AG04450 (cell line): ENCODE data around the gene RXFP4. TPM values are rescaled to one million over a fixed set of nuclear protein-coding genes. Genes with fewer than 3 reads are reported as not detected.
"Not testable (repeated sequence)": the region's sequence is repeated elsewhere in the genome, so short reads cannot be mapped to it uniquely, and the experiment has no call there.

Source experiments
- CTCF ChIA-PET: fragments of 300-600, 350-600 bp; formaldehyde crosslinking; extraction: SDS; loops from one replicate; lab custom pipeline; 2022; ENCODE audit warnings: antibody characterized with exemption, inconsistent platforms; lab: Charles Lee
- POLR2A ChIA-PET: fragments of 350-600 bp; formaldehyde crosslinking; extraction: SDS; loops from one replicate; lab custom pipeline; 2021; ENCODE audit warnings: antibody characterized with exemption, inconsistent platforms; lab: Yijun Ruan, JAX
- DNase-seq: peaks from one replicate; pipeline ENCODE4 v3.0.0-alpha.2; 2011; ENCODE audit warnings: low read depth, low spot score
- H3K27ac ChIP-seq: one replicate; pipeline ENCODE4 v1.5.1; 2012; ENCODE audit warnings: low read depth, low read length, control low read depth
- H3K27me3 ChIP-seq: one replicate; pipeline ENCODE4 v1.6.0; 2012; ENCODE audit warnings: low read length; ENCODE audit not compliant: control insufficient read depth, insufficient read depth
- H3K4me3 ChIP-seq: 2 replicates; pipeline ENCODE4 v1.5.1; 2011; ENCODE audit warnings: mild to moderate bottlenecking, low read depth, low read length, control low read depth
- H3K9me3 ChIP-seq: 2 replicates; pipeline ENCODE4 v1.5.1; 2012; ENCODE audit warnings: low read length; ENCODE audit not compliant: control insufficient read depth, insufficient read depth
- polyA plus RNA-seq: library from polyadenylated mRNA; depleted of rRNA; stranded (reverse); fragments of >200 nt; gene quantifications from 2 replicates; pipeline ENCODE4 v1.2.3, GENCODE V29; 2011
- TF ChIP-seq, protein P1 (sequence below): IDR thresholded peaks from 2 replicates; pipeline ENCODE4 v1.5.1; 2011; ENCODE audit warnings: low read depth, low read length, control low read depth, inconsistent platforms

RXFP4 gene
- polyA plus RNA-seq, 1 experiment: not detected

DNA sequence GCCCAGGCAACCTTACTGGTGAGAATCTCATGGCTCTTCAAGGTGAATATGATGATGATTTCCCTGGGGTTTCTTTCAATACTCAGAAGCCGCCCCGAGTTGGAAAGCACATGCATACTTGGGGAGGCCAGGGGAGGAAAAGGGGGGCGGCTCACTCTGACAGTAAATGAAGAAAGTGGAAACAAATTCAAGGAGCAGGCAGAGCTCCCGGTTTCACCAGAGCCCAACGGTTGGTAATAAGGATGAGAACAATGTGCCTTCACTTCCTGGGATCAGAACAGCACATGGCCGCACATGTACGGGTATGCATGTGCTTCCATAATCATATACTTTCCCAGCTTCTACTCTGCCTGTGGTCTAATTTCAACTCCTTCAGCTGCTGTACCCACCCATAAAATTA lies 40.7 kb downstream of the RXFP4 start:
- H3K9me3 ChIP-seq: peaks cover 3% of the 10 kb centered on the region; the same call in 1 of the 2 replicates
- peak overlapping the region; percentile 92 for H3K27ac ChIP-seq
- no peaks in the 10 kb centered on the region for H3K27me3 ChIP-seq
- no peak for DNase-seq
- TF ChIP-seq, protein P1, sequence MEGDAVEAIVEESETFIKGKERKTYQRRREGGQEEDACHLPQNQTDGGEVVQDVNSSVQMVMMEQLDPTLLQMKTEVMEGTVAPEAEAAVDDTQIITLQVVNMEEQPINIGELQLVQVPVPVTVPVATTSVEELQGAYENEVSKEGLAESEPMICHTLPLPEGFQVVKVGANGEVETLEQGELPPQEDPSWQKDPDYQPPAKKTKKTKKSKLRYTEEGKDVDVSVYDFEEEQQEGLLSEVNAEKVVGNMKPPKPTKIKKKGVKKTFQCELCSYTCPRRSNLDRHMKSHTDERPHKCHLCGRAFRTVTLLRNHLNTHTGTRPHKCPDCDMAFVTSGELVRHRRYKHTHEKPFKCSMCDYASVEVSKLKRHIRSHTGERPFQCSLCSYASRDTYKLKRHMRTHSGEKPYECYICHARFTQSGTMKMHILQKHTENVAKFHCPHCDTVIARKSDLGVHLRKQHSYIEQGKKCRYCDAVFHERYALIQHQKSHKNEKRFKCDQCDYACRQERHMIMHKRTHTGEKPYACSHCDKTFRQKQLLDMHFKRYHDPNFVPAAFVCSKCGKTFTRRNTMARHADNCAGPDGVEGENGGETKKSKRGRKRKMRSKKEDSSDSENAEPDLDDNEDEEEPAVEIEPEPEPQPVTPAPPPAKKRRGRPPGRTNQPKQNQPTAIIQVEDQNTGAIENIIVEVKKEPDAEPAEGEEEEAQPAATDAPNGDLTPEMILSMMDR: no peak
- CTCF ChIA-PET: interaction anchor here (0.5 kb wide), 1 partner anchor 243 kb away, joined by 3 read pairs; no protein-coding TSS in a partner anchor
- H3K4me3 ChIP-seq: peak overlapping the region; percentile 85
- POLR2A ChIA-PET: interaction anchor here (0.6 to 2.2 kb wide), 2 partner anchors 19 to 126 kb away, joined by 7 read pairs; no protein-coding TSS in a partner anchor

DNA sequence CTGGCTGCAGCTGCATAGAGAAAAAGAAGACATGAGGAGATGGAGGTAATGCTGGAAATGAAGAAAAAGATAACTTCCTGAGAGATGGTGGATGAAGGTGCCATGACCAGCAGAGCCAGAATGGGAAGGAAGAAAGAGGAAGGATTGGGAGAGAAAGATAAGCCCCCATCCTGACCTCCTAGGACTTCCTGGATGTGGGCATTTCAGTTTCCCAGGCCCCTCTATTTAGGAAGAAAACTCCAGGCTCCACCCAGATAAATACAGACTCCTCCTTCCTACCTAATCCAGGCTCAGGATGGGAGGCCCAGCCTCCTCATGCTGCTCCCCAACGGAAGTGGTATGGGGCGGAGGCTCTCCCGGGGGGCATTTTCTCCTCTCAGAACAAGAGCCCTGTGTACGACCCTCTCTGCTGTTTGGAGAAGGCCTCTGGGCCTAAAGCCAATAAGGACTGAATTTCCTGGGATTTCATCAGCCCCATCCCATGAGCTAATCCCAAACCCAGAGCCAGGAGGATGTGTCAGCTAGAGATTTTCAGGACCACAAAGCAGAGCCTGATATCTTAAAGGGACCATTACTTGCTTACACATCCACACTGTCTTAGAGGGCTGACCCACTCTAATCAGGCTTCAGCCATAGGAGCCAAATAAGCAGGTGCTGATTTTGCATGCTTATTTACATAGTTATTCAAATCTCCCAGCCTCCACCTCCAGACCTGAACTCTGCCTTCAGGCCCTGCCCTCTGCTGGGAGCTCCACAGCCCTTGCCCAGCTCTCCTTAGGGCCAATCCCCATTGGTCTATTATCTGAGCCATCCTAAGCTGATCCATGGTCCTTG lies 42.0 kb downstream of the RXFP4 start:
- TF ChIP-seq, protein P1: no peak; the same call in 1 of the 2 replicates
- ChIA-PET CTCF (interaction anchor here (0.6 to 1.2 kb wide), 5 partner anchors 18 to 155 kb away, joined by 3 to 4 read pairs (median 3); no protein-coding TSS in a partner anchor), POLR2A (interaction anchor here (0.6 to 2.2 kb wide), 10 partner anchors 8 to 238 kb away, joined by 3 to 7 read pairs (median 3); partner anchors contain the start of gene KHDC4)
- Histone ChIP-seq H3K9me3 (no peaks in the 10 kb centered on the region; the same call in 1 of the 2 replicates), H3K4me3 (peak overlapping the region; percentile 85), H3K27ac (peak overlapping the region; percentile 92), H3K27me3 (no peaks in the 10 kb centered on the region)
- peak; percentile 99 for DNase-seq

DNA sequence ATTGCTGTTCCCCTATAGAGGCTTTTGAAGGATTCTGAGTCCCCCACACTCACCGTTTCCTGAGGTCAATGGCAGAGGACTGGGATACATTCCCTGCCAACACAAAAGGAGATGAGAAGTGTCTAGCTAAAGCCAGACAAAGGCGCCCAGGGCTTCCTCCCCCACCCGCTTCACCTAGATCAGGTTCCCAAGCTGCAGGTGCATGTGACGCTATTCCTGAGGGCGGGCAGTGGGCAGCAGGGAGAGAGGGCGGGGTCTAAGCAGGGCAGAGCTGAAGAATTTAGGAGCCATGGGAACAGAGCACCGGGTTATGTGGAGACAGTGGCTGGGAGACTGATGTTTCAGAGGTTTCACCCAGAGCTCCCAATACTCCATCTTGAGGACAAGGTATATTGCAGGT lies 42.9 kb downstream of the RXFP4 start:
- POLR2A ChIA-PET: interaction anchor here (0.5 to 2.2 kb wide), 7 partner anchors 16 to 239 kb away, joined by 3 to 7 read pairs (median 3); partner anchors contain the start of gene KHDC4
- H3K9me3 ChIP-seq: no peaks in the 10 kb centered on the region
- H3K4me3 ChIP-seq: no peak overlapping the region
- CTCF ChIA-PET: interaction anchor here (0.6 to 1.2 kb wide), 3 partner anchors 19 to 45 kb away, joined by 3 to 4 read pairs (median 3); no protein-coding TSS in a partner anchor
- TF ChIP-seq, protein P1: no peak
- no peaks in the 10 kb centered on the region for H3K27me3 ChIP-seq
- no peak for DNase-seq
- H3K27ac ChIP-seq: peak overlapping the region; percentile 92

DNA sequence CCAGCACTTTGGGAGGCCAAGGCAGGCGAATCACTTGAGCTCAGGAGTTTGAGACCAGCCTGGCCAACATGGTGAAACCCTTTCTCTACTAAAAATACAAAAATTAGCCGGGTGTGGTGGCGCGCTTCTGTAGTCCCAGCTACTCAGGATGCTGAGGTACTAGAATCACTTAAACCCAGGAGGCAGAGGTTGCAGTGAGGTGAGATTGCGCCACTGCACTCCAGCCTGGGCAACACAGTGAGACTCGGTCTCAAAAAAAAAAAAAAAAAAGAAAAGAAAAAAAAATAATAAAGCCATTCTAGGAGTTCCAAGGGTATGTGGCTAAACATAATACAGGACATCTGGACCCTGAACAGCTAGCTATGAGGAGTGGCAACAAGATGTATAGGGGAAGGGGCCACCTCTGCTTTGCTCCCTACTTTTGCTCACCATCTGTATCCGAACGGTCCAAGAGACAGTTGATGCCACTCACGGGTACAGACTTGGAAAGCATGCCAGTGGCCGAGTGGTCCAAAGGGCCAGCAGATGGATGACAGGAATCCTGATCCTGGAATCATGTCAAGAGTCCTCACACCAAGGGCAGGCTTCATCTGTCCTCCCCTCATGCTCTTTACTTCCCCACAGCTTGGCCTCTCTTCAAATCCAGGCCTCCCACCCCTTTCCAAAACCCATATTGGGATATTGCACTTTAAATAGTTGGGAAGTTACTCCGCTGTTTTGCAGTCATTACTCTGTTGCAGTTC lies 43.6 kb downstream of the RXFP4 start:
- peak overlapping the region; percentile 92 for H3K27ac ChIP-seq
- CTCF ChIA-PET: interaction anchor here (0.6 kb wide), 1 partner anchor 45 kb away, joined by 4 read pairs; no protein-coding TSS in a partner anchor
- H3K27me3 ChIP-seq, H3K4me3 ChIP-seq, DNase-seq, H3K9me3 ChIP-seq: not testable (repeated sequence)
- POLR2A ChIA-PET: interaction anchor here (0.6 kb wide), 1 partner anchor 39 kb away, joined by 3 read pairs; no protein-coding TSS in a partner anchor
